ENCODE data around the gene BAK1. TPM values are rescaled to one million over a fixed set of nuclear protein-coding genes. Genes with fewer than 3 reads are reported as not detected.

The BAK1 gene
- polyA plus RNA-seq (ENCODE audit: insufficient read depth in 1 of 5, insufficient read length in 5 of 5, low replicate concordance in 1 of 5): 10 to 100 TPM; 13.6 to 20.3 (median 16.8) TPM
- long read RNA-seq, donor 1, transcript BAK1-202 (6 exons, 2,136 nt): major isoform, 5 of 5 reads
- long read RNA-seq, donor 1, partial matches to known transcripts: 0 of 5 reads
- long read RNA-seq, donor 1, other reads (novel, unspliced or antisense): 0 of 5 reads
- long read RNA-seq, donor 2, transcript BAK1-202 (6 exons, 2,136 nt): major isoform, 6 of 6 reads
- long read RNA-seq, donor 2, partial matches to known transcripts: 0 of 6 reads
- long read RNA-seq, donor 2, other reads (novel, unspliced or antisense): 0 of 6 reads
- long read RNA-seq, donor 3, transcript BAK1-202 (6 exons, 2,136 nt): major isoform, 5 of 13 reads
- long read RNA-seq, donor 3, partial matches to known transcripts: 8 of 13 reads
- long read RNA-seq, donor 3, other reads (novel, unspliced or antisense): 0 of 13 reads
- long read RNA-seq, donor 4, partial matches to known transcripts: 0 of 4 reads
- long read RNA-seq, donor 4, other reads (novel, unspliced or antisense): 0 of 4 reads
- long read RNA-seq, donor 5, transcript BAK1-202 (6 exons, 2,136 nt): major isoform, 10 of 10 reads
- long read RNA-seq, donor 5, partial matches to known transcripts: 0 of 10 reads
- long read RNA-seq, donor 5, other reads (novel, unspliced or antisense): 0 of 10 reads
- long read RNA-seq, donor 6, transcript BAK1-202 (6 exons, 2,136 nt): major isoform, 7 of 7 reads
- long read RNA-seq, donor 6, partial matches to known transcripts: 0 of 7 reads
- long read RNA-seq, donor 6, other reads (novel, unspliced or antisense): 0 of 7 reads
- long read RNA-seq, donor 7, transcript BAK1-202 (6 exons, 2,136 nt): major isoform, 15 of 15 reads
- long read RNA-seq, donor 7, partial matches to known transcripts: 0 of 15 reads
- long read RNA-seq, donor 7, other reads (novel, unspliced or antisense): 0 of 15 reads
- long read RNA-seq, donor 8, partial matches to known transcripts: 0 of 3 reads
- long read RNA-seq, donor 8, other reads (novel, unspliced or antisense): 0 of 3 reads

GRCh38 chr6:33579828-33580714 is at the start of gene BAK1:
TSS of gene BAK1 (minus strand) at chr6:33580276. CDS start at chr6:33577604, 2,672 bp downstream.
- DNase-seq: peak; percentile 83 to 86

GRCh38 chr6:33628401-33628964 is 48.4 kb upstream of the BAK1 start:
- no peak for DNase-seq

- DNase-seq: no peak
Observed at GRCh38 chr6:33627876-33628275, 47.8 kb upstream of the BAK1 start.

- DNase-seq: no peak
Observed at GRCh38 chr6:33624856-33625255, 44.8 kb upstream of the BAK1 start.

GRCh38 chr6:33623895-33624381 is 43.9 kb upstream of the BAK1 start:
- DNase-seq: no peak

- no peak for DNase-seq
Observed at GRCh38 chr6:33622456-33623431, 42.7 kb upstream of the BAK1 start.

GRCh38 chr6:33621711-33622388 is 41.8 kb upstream of the BAK1 start:
- DNase-seq: no peak

- DNase-seq: peak in 1 of 2 donors; percentile 63
Observed at GRCh38 chr6:33620856-33621710, 41.0 kb upstream of the BAK1 start, which contains the start of gene ITPR3. TSS of gene ITPR3 (plus strand) at chr6:33621322. CDS start at chr6:33621603, 281 bp downstream.

GRCh38 chr6:33620158-33620855 is 40.2 kb upstream of the BAK1 start:
- DNase-seq: peak; percentile 72 to 77

- no peak for DNase-seq
Observed at GRCh38 chr6:33619166-33619840, 39.2 kb upstream of the BAK1 start.

GRCh38 chr6:33616913-33617312 is 36.8 kb upstream of the BAK1 start:
- no peak for DNase-seq

- no peak for DNase-seq
Observed at GRCh38 chr6:33616113-33616512, 36.0 kb upstream of the BAK1 start.

- DNase-seq: no peak
Observed at GRCh38 chr6:33613795-33614168, 33.7 kb upstream of the BAK1 start.

GRCh38 chr6:33613146-33613794 is 33.2 kb upstream of the BAK1 start:
- DNase-seq: no peak

- no peak for DNase-seq
Observed at GRCh38 chr6:33610779-33611732, 31.0 kb upstream of the BAK1 start.

All from right lung (tissue), 10 donors.